ENCODE data around the gene NUDT3.
"Not testable (repeated sequence)": the region's sequence is repeated elsewhere in the genome, so short reads cannot be mapped to it uniquely, and the experiment has no call there.

Gene NUDT3

DNA sequence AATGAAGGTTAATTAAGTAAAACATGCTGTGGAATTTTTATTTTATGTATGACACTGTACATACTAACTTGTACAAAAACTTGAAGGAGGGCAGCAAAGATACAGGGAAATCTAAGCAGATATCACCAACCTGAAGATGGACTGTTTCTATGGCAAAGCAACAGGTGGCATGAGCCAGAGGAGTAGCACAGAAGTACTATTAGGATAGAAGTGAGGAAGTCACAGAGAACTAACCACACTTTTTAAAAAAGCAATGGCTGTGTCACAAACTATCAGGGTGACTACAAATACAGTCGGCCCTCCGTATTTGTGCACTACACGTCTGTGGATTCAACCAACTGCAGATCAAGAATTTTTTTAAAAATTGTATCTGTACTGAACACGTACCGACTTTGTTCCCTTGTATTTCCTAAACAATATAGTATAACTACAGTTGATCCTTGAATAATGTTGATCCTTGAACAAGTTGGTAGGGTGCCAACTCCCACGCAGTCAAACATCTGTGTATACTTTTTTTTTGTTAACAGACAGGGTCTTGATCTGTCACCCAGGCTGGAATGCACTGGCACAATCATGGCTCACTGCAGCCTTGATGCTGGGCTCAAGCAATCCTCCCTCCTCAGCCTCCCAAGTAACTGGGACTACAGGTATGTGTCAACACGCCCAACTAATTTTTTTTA lies 61.0 kb downstream of the NUDT3 start:
- DNase-seq = peak; percentile 27
- in situ Hi-C loops (cut with MboI; ENCODE audit: low pct_unique_long_range_greater_than_20kb, low sequenced_read_pairs) = no loop called here

DNA sequence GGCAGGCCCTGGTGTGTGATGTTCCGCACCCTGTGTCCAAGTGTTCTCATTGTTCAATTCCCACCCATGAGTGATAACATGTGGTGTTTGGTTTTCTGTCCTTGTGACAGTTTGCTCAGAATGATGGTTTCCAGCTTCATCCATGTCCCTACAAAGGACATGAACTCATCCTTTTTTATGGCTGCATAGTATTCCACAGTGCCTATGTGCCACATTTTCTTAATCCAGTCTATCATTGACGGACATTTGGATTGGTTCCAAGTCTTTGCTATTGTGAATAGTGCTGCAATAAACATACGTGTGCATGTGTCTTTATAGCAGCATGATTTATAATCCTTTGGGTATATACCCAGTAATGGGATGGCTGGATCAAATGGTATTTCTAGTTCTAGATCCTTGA lies 62.7 kb downstream of the NUDT3 start:
- DNase-seq; in situ Hi-C loops (cut with MboI; ENCODE audit: low pct_unique_long_range_greater_than_20kb, low sequenced_read_pairs): not testable (repeated sequence)

DNA sequence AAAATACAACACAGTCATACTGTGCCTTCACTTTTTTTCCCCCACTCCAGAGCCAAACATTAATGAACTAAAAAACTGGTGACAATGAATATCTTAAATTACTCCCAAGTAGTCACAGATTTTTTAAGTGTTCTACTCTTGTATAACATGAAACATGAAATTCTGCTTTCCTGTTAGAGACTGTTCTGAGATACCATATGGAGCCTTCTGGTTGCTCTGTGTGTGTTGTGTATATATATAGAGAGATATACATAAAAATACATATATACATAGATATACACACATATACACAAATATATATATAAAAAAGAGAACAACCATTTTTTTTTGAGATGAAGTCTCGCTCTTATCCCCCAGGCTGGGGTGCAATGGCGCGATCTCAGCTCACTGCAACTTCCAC lies 63.5 kb downstream of the NUDT3 start:
- in situ Hi-C loops (cut with MboI; ENCODE audit: low pct_unique_long_range_greater_than_20kb, low sequenced_read_pairs) = no loop called here
- DNase-seq = no peak

DNA sequence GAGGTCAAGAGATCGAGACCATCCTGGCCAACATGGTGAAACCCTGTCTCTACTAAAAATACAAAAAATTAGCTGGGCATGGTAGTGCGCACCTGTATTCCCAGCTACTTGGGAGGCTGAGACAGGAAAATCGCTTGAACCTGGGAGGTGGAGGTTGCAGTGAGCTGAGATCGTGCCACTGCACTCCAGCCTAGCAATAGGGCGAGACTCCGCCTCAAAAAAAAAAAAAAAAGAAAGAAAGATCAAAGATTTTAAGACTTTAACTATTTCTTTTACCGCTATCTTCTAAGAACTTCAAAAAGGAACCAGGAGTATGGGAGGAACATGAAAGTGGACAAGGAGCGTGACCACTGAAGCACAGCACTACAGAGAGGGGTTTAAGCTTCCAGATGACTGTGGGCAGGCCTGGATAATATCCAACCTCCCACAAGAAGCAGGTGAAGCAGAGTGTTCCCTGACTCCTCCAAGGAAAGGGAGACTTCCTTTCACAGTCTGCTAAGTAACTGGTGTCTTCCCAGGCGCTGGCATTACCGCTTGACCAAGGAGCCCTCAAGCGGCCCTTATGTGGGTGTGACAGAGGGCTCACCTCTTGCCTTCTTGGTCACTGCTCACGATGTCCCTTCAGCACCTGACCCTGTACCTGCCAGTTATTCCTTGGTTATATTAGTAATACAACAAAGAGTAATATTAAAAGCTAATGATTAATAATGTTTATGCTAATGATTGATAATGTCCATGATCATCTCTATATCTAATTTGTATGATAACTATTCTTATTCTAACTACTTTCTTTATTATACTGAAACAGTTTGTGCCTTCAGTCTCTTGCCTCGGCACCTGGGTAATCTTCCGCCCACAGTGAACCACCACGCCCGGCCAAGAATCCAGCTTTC lies 64.9 kb downstream of the NUDT3 start:
- in situ Hi-C loops (cut with MboI; ENCODE audit: low pct_unique_long_range_greater_than_20kb, low sequenced_read_pairs); DNase-seq: not testable (repeated sequence)

DNA sequence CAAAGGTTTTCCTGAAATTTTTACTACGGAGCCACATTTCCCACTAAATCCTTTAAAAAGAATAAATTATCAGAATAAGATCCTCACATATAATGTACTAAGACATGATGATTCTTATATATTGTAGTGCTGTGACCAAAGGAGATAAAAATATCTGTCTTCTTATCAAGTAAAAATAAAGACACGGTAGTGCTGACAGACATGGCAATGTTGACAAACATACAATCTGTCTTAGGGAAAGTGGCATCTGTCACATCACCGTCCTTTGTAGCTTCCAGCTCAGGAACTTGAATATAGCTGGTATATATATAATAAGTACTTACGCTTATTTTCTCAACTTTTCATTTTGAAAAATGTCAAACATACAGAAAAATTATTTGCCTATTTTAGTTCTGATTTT lies 66.8 kb downstream of the NUDT3 start:
- in situ Hi-C loops (cut with MboI; ENCODE audit: low pct_unique_long_range_greater_than_20kb, low sequenced_read_pairs) = no loop called here
- DNase-seq = no peak

DNA sequence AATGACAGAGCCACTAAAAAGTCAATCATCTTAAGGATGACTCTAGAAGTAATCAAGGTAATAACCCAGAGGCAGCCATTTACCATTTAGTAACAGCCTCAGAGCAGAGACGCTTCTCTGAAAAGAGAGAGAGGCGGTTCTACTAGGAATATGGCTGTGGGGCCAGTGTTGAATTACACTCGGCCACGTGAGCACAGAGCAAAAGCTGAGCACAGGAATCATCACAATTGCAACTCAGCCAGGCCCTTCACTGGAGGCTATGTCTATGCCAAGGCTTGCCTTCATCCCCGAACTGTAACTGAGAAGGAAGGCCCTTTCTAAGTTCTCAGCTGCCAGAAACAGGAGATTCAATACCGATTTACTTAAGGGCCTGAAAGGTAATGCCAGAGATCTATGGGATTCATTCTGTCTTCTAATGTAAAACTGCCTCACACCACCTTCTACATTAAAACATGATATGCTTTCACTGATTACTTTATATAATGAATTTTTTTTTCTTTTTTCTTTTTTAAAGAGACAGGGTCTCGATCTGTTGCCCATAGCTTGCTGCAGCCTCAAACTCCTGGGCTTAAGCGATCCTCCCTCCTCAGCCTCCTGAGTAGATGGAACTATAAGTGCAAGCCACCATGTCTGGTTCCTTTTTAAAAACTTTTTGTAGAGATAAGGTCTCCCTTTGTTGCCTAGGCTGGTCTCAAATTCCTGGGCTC lies 67.6 kb downstream of the NUDT3 start:
- DNase-seq = no peak

DNA sequence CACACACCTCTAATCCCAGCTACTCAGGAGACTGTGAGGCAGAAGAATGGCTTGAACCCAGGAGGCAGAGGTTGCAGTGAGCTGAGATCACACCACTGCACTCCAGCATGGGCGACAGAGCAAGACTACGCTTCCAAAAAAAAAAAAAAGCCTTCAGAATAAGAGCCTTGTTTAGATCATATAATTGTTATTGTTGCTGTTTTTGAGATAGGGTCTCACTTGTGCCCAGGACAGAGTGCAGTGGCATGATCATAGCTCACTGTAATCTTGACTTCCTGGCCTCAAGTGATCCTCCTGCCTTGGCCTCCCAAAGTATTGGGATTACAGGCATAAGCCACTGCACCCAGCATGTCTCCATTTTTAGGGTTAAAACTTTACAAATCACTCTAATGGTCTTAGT lies 68.2 kb downstream of the NUDT3 start:
- DNase-seq; in situ Hi-C loops (cut with MboI; ENCODE audit: low pct_unique_long_range_greater_than_20kb, low sequenced_read_pairs): not testable (repeated sequence)

More for the DNA sequence above, 67.6 kb downstream of the NUDT3 start:
- in situ Hi-C loops (cut with MboI; ENCODE audit: low pct_unique_long_range_greater_than_20kb, low sequenced_read_pairs) = no loop called here

DNA sequence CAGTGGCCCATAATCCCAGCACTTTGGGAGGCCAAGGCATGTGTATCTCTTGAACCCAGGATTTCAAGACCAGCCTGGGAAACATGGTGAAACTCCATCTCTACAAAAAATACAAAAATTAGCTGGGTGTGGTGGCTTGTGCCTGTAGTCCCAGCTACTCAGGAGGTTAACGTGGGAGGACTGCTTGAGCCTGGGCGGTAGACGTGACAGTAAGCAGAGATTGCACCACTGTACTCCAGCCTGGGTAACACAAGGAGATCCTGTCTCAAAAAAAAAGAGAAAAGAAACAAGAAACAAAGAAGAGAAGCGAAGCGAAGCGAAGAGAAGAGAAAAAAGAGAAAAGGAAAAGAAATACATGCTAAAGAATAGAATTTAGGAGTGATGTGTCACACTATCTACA lies 69.2 kb downstream of the NUDT3 start:
- in situ Hi-C loops (cut with MboI; ENCODE audit: low pct_unique_long_range_greater_than_20kb, low sequenced_read_pairs) = no loop called here
- no peak for DNase-seq

DNA sequence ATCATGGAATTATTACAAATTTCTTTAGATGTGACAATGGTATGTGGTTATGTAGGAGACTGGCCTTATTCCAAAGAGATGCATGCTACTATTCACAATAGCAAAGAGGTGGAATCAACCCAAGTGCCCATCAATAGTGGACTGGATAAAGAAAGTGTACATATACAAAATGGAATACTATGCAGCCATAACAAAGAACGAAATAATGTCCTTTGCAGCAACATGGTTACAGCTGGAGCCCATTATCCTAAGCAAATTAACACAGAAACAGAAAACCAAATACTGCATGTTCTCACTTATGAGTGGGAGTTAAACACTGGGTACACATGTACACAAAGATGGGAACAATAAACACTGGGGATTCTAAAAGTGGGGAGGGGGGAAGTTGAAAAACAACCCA lies 69.7 kb downstream of the NUDT3 start:
- DNase-seq = no peak
- in situ Hi-C loops (cut with MboI; ENCODE audit: low pct_unique_long_range_greater_than_20kb, low sequenced_read_pairs) = no loop called here

DNA sequence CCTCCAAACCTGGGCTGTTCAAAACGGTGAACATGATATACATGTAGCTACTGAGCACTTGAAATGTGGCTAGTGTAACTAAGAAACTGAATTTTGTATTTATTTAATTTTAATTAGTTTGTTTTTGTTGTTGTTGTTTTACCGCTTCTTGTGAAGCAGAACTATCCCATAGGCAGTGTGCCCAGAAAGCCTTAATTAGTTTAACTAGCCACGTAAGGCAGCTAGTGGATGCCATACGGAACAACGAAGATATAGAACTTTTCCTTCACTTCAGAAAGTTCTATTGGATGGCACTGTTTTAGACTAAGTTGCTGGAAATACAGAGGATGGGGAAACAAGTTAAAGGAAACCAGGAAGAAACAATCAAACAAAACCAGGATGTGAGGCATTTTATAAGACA lies 70.6 kb downstream of the NUDT3 start:
- DNase-seq = no peak
- in situ Hi-C loops (cut with MboI; ENCODE audit: low pct_unique_long_range_greater_than_20kb, low sequenced_read_pairs) = no loop called here

DNA sequence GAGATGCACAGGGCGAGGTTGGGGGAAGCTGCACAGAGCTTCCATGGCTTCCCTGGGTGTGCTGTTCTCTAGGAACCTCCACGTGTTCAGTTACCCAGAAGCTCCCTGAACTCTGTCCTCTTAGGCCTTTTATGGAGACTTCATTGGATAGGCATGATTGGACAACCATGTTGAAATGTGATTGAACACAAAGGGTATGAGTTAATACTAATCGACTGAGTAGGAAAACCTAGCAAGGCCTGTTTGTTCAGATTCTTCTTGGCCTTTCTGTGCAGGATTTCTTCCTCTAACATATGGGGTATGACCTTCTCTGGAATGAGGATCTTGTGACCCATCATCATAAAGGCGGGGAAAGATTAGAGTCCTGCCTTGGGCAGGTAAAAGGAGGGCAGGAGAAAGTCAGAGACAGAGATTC lies 73.0 kb downstream of the NUDT3 start:
- DNase-seq = no peak
- in situ Hi-C loops (cut with MboI; ENCODE audit: low pct_unique_long_range_greater_than_20kb, low sequenced_read_pairs) = no loop called here

DNA sequence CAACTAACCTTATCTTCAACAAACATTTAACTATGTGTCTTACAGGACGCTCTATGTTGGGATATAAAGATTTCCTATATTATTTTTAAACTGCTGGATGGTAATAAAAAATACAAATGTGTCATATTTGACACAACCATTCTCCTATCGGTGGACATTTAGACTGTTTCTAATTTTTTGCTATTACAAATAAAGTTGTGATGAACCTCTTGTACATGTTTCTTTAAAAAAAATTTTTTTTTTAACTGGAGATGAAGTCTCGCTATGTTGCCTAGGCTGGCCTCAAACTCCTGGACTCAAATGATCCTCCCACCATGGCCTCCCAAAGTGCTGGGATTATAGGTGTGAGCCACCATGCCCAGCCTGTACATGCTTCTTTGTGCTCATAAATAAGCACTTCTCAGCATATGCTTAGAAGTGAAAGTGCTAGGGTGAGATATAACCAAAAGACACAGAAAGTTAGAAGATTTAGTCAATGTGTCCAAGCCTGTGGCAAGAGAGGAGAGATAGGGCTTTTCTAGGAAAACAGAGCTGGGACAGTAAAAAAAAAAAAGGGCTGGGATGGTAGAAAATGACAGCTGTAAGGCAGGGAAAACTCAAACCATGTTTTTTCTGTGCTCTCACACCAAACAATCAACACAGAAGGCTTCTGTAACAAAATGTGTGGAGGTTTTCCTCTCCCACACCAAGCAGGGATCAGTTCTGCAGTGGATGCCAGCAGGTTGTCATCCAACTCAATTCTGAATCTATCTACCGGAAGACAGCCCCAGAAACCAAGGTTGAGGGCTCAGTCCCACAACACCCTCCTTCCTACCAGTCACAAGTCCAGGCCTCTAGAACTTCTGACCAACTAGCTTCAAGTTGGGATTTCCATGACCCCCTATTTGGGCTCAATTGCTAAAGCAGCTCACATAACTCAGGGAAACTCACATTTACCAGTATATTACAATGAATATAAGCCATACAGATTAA lies 73.7 kb downstream of the NUDT3 start:
- in situ Hi-C loops (cut with MboI; ENCODE audit: low pct_unique_long_range_greater_than_20kb, low sequenced_read_pairs) = no loop called here
- DNase-seq = no peak

DNA sequence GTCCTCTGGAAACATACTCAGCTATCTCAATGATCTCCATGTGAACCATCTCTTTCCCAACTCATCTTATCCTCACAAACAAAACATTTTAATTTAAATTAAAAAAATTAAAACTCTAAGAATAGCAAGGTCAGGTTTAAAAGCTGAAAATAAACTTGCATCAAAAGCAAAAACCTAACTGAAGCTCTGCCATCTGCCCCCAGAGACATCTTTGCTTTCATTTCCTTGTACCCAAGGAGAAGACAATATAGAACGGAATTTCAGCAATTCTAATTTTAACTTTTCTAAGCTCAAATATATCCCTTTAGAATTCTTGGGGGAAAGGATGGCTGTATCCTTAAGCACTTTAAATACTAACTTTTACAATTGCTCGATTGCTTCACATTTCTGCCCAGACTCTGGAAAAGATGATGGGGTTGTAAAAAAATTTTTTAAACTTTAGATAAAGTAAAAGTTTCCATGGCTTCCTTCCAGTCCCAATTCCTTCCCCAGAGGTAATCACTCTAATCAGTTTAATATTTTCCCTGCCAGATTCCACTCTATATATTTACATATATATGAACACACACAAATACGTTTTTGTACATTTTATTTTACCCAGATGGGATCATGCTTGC lies 74.5 kb downstream of the NUDT3 start:
- no peak for DNase-seq

DNA sequence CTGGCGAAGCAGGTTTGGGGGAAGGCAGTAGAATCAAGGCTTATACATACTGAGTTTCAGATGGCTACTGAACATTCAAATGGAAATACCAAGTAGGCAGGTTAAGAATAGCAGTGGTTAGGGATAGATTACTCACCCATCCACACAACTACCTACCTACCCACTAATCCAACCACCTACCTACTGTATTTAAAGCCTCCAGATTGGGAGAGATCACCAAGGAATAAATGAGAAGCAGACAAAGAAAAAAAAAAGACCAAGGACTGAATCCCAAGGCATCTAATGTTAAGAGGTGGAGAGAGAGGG lies 75.3 kb downstream of the NUDT3 start:
- DNase-seq = no peak
- in situ Hi-C loops (cut with MboI; ENCODE audit: low pct_unique_long_range_greater_than_20kb, low sequenced_read_pairs) = no loop called here

More for the DNA sequence above, 74.5 kb downstream of the NUDT3 start:
- in situ Hi-C loops (cut with MboI; ENCODE audit: low pct_unique_long_range_greater_than_20kb, low sequenced_read_pairs) = no loop called here

DNA sequence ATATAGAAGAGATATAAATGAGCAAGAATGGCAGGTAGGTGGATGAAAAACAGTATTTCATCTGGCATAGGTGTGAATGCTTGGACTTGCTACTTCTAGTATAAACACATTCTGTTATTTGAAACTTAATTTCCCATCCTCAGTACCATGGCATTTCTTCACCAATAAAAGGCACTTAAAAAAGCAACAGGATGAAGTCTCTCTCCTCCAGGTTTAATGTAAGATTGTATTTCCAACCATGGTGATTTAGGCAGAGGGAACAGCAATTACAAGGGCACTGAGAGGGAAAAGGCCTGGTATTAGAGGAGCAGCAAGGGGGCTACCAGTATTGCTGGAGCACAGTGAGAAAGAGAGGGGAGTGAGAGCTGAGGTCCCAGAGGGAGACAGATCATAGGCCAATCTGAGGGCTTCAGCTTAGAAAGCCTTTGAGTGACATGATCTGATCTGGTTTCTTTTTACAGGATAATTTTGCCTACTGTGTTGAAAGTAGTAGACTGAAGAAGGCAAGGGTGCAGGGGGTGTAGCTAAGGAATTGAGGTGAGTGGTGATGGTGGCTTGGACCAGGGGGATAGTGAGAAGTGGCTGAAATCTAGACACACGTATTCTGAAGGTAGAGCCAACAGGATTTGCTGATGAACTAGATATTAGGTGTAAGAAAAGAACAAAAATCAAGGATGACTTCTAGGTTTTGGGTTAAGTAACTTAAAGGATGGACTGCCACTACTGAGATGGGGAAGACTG lies 75.9 kb downstream of the NUDT3 start:
- in situ Hi-C loops (cut with MboI; ENCODE audit: low pct_unique_long_range_greater_than_20kb, low sequenced_read_pairs) = no loop called here
- DNase-seq = no peak

DNA sequence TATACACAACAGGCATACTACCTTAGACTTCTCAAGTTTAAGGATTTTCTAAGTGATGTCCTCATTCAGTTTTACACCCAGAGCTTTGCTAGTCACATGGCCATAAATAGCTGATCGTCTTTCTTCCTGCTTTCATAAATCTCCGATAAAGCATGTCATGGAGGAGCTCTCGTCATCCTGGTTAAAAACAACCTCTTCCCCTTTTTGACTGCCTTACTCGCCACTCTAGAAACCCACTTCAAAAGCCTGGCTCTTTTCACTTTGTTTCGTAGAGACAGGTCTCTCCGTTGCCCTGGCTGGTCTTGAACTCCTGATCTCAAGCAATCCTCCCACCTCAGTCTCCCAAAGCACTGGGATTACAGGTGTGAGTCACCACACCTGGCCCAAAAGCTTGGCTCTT lies 76.7 kb downstream of the NUDT3 start:
- DNase-seq = peak; percentile 88

DNA sequence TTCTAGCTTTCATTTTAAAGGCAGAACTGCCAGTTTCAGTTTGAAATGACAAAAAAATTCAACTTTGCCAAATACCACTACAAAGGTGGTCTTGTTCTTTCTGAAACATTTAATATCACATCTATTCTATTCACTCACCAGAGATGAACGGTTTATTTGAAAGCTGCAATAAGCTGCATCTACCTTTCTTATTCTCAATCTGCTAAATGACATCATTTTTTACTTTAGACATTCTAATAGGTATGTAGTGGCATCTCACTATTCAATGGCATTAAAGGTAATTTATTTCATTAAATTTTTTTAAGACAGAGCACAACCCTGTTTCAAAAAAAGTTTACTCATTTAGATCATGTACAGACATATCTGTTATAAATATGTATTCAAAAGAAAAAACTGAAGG lies 77.2 kb downstream of the NUDT3 start:
- no peak for DNase-seq
- in situ Hi-C loops (cut with MboI; ENCODE audit: low pct_unique_long_range_greater_than_20kb, low sequenced_read_pairs) = no loop called here

More for the DNA sequence above, 76.7 kb downstream of the NUDT3 start:
- in situ Hi-C loops (cut with MboI; ENCODE audit: low pct_unique_long_range_greater_than_20kb, low sequenced_read_pairs) = no loop called here

DNA sequence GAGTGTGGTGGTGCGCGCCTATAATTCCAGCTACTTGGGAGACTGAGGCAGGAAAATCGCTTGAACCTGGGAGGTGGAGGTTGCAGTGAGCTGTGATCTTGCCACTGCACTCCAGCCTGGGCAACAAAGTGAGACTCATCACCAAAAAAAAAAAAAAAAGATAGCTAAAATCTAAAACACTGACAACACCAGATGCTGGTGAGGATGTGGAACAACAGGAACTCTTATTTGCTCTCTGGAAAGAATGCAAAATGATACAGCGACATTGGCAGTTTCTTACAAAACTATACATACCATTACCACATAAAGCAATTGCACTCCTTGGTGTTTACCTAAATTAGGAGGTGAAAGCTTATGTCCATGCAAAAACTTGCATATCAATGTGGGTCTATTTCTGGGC lies 80.2 kb downstream of the NUDT3 start:
- no peak for DNase-seq
- in situ Hi-C loops (cut with MboI; ENCODE audit: low pct_unique_long_range_greater_than_20kb, low sequenced_read_pairs) = no loop called here
